ENCODE data around the gene NECAP2. TPM values are rescaled to one million over a fixed set of nuclear protein-coding genes. Genes with fewer than 3 reads are reported as not detected.
"Not testable (repeated sequence)": the region's sequence is repeated elsewhere in the genome, so short reads cannot be mapped to it uniquely, and the experiment has no call there.

The NECAP2 gene
- total RNA-seq, 1 donor from 2014 or later: 44.7 TPM

DNA sequence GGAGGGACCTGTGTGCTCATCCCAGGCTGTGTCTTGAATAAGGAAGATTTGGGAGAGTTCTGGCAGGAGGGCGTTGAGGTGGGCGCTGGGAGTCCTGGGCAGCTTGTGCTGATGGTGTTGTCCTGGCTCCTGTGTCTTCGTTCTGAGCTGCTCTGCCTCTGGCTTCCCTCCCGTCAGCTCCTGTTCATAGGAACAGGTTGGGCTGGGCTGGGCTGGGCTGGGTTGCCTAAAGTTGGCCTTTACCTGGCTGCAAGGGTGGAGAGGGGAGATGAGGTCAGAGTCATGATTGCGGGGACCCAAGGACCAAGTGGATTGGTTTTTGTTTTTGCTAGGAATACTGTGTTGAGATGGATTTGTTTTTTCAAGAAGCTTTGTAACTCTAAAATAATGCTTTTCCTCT is 9.1 kb downstream of the NECAP2 start:
- Mint-ChIP-seq H3K9me3 (no peaks in the 10 kb centered on the region), H3K27ac (ENCODE audit: unreplicated experiment) (no peak overlapping the region), H3K27me3 (ENCODE audit: low read depth) (no peaks in the 10 kb centered on the region), H3K4me1 (no peaks in the 10 kb centered on the region), H3K36me3 (ENCODE audit: low read depth) (peaks cover 13% of the 10 kb centered on the region), H3K4me3 (no peak overlapping the region)
- TF ChIP-seq, protein P1, sequence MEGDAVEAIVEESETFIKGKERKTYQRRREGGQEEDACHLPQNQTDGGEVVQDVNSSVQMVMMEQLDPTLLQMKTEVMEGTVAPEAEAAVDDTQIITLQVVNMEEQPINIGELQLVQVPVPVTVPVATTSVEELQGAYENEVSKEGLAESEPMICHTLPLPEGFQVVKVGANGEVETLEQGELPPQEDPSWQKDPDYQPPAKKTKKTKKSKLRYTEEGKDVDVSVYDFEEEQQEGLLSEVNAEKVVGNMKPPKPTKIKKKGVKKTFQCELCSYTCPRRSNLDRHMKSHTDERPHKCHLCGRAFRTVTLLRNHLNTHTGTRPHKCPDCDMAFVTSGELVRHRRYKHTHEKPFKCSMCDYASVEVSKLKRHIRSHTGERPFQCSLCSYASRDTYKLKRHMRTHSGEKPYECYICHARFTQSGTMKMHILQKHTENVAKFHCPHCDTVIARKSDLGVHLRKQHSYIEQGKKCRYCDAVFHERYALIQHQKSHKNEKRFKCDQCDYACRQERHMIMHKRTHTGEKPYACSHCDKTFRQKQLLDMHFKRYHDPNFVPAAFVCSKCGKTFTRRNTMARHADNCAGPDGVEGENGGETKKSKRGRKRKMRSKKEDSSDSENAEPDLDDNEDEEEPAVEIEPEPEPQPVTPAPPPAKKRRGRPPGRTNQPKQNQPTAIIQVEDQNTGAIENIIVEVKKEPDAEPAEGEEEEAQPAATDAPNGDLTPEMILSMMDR (conservative IDR thresholded peaks at IDR 0.05): no peak
- no peak for DNase-seq (ENCODE audit: low read depth, low spot score)

DNA sequence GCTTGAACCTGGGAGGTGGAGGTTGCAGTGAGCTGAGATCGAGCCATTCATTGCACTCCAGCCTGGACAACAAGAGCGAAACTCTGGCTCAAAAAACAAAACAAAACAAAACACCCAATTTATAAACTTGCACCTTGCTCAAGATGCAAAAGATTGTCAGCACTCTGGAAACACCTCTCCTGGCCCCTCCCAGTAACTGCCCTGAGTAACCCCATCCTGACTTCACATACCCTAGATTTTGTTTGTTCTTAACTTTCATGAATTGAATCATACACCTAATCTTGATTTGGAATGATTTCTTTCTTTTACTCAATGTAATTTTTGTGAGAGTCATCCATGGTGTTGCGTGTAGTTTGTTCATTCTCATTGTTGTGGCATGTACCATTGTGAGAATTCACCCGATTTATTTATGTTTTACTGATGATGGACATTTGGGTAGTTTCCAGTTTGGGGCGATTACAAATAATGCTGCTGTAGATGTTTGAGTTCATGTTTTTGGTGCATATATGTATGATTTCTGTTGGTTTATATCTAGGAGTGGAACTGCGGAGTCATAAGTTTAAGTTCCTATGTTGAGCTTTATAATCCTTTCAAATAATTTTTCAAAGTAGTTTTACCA is 10.4 kb downstream of the NECAP2 start:
- H3K4me3 Mint-ChIP-seq: no peak overlapping the region
- no peaks in the 10 kb centered on the region for H3K4me1 Mint-ChIP-seq
- no peak for DNase-seq (ENCODE audit: low read depth, low spot score)
- H3K27me3 Mint-ChIP-seq (ENCODE audit: low read depth): no peaks in the 10 kb centered on the region
- H3K36me3 Mint-ChIP-seq (ENCODE audit: low read depth): peaks cover 13% of the 10 kb centered on the region
- TF ChIP-seq, protein P1 (conservative IDR thresholded peaks at IDR 0.05): no peak
- H3K9me3 Mint-ChIP-seq: no peaks in the 10 kb centered on the region
- peak overlapping the region; percentile 35 for H3K27ac Mint-ChIP-seq (ENCODE audit: unreplicated experiment)

DNA sequence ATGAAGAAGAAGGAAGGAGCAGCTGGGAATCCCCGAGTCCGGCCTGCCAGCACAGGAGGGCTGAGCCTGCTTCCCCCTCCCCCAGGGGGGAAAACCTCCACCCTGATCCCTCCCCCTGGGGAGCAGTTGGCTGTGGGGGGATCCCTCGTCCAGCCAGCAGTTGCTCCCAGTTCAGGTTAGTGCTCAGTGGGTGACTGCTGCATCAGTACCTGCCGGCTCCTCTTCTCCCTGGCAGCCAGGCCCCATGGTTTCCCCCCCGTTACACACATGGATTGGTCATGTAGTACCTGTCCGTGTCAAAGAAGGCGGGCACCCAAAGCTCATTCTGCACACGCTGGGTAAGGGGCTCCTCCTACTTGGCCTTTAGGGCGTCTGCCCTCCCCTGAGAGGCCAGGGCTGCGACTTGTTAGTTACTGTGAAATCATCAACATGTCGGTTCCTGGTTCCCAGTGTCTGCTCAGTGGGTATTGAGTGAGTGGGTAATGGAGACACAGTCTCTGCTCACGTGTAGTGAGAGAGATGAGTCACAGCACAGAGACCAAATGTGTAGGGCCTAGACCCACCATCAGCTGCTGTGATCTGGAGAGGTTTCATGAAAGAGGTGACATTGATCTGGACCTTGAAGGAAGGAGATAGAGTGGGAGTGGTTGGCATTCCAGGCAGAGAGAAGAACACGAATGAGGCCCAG is 11.5 kb downstream of the NECAP2 start:
- TF ChIP-seq, protein P1 (conservative IDR thresholded peaks at IDR 0.05): no peak
- H3K36me3 Mint-ChIP-seq (ENCODE audit: low read depth): peaks cover 13% of the 10 kb centered on the region
- no peaks in the 10 kb centered on the region for H3K4me1 Mint-ChIP-seq
- H3K27ac Mint-ChIP-seq (ENCODE audit: unreplicated experiment): no peak overlapping the region
- DNase-seq (ENCODE audit: low read depth, low spot score): no peak
- H3K9me3 Mint-ChIP-seq: no peaks in the 10 kb centered on the region
- no peaks in the 10 kb centered on the region for H3K27me3 Mint-ChIP-seq (ENCODE audit: low read depth)
- H3K4me3 Mint-ChIP-seq: no peak overlapping the region

DNA sequence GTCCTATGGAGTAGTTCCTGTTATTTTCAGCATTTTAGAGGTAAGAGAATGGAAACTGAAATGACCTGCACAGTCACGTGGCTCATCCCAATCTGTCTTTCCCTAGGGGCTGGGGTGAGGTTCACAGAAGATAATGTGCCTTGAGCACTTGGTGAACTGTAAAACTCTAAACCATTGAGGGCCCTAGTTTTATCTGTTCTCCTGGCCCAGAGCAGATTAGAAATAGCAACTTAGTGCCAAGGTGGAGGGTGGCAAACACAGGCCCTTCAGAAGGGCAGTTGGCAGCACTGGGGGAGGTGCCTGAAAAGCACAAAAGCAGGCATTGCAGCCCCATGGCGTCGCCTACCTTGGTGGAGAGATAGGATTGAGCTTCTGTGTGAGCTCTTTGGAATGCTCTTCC is 14.4 kb downstream of the NECAP2 start:
- DNase-seq (ENCODE audit: low read depth, low spot score); H3K9me3 Mint-ChIP-seq; H3K4me1 Mint-ChIP-seq; H3K27ac Mint-ChIP-seq (ENCODE audit: unreplicated experiment); H3K27me3 Mint-ChIP-seq (ENCODE audit: low read depth); H3K36me3 Mint-ChIP-seq (ENCODE audit: low read depth); H3K4me3 Mint-ChIP-seq: not testable (repeated sequence)

DNA sequence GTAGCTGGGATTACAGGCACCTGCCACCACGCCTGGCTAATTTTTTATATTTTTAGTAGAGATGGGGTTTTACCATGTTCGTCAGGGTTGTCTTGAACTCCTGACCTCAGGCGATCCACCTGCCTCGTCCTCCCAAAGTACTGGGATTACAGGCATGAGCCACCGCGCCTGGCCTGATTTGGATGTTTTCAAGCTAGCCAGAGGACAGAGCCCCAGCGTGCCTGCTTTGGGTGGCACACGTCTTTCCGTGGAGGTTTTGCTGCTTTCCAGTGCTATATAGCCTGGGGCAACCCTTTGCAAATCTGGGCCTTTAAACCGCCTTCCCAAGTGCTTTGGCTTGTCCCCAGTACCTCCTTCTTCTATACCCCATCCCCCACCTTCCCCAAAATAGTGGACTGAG is 15.6 kb downstream of the NECAP2 start:
- H3K9me3 Mint-ChIP-seq; H3K27me3 Mint-ChIP-seq (ENCODE audit: low read depth); DNase-seq (ENCODE audit: low read depth, low spot score); H3K4me1 Mint-ChIP-seq; H3K4me3 Mint-ChIP-seq; H3K27ac Mint-ChIP-seq (ENCODE audit: unreplicated experiment); H3K36me3 Mint-ChIP-seq (ENCODE audit: low read depth): not testable (repeated sequence)

DNA sequence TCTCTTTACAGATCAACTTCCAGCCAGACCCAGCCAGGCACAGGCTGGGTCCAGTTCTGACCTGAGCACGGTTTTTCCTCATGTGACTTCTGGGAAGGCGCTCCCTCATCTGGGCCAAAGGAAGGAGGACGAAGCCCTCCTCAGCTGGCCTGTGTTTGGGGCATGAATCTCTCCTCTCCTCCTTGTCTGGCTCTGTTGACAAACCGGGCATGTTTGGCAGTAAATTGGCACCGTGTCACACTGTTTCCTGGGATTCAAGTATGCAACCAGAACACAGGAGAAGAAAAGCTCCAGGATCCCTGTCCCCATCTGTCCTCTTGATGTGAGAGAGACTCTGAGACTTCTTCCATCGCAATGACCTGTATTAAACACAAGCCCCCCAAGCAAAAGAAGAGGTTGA is 18.3 kb downstream of the NECAP2 start:
- Mint-ChIP-seq H3K4me3 (no peak overlapping the region), H3K4me1 (no peaks in the 10 kb centered on the region), H3K9me3 (no peaks in the 10 kb centered on the region), H3K27me3 (ENCODE audit: low read depth) (no peaks in the 10 kb centered on the region), H3K36me3 (ENCODE audit: low read depth) (peaks cover 3% of the 10 kb centered on the region), H3K27ac (ENCODE audit: unreplicated experiment) (no peak overlapping the region)
- DNase-seq (ENCODE audit: low read depth, low spot score): no peak
- TF ChIP-seq, protein P1 (conservative IDR thresholded peaks at IDR 0.05): no peak

Data from neural crest cell (in vitro differentiated cells).